T-helper 1 cell (primary cell): ENCODE data around the gene KSR2.

Source experiments
- DNase-seq, 5 donors: peaks; one replicate each; pipeline ENCODE4 v3.0.0-alpha.2; 2012 to 2020

KSR2 gene

DNA sequence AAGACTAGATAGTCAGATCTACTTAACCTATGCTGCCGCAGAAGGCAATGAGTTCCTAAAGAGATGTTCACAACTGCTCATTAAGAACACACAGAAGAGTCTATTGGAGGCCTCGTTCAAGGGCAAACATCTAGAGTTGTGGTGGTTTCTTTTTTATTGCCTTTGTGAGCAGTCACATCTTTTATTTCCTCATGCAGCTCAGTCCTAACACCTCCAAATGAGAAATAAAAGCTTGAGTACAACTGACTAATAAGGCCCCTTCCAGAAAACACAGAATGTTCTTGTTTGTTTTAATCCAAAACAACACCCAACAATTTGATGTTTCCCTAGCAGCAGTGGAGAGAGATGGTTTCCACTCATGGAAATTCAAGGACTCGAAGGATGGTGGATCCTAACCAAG lies 483.9 kb downstream of the KSR2 start:
- no peak for DNase-seq

GRCh38 chr12:117483501-117483900 lies 485.3 kb downstream of the KSR2 start:
- no peak for DNase-seq

DNA sequence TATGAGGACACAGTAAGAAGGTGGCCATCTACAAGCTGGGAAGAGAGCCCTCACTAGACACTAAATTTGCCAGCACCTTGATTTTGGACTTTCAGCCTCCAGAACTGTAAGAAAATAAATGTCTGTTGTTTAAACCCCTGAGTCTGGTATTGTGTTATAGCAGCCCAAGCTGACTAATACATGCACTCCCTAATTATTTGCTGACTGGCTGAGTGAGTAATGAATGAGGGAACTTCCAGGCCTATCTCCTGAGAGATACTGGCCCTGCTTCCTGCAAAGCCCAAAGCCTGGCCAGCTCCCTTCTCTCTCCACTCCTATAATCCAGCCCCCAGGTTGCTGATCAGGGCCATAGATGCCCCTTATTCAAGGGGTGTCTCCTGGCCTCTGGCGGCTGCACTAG lies 487.3 kb downstream of the KSR2 start:
- no peak for DNase-seq

DNA sequence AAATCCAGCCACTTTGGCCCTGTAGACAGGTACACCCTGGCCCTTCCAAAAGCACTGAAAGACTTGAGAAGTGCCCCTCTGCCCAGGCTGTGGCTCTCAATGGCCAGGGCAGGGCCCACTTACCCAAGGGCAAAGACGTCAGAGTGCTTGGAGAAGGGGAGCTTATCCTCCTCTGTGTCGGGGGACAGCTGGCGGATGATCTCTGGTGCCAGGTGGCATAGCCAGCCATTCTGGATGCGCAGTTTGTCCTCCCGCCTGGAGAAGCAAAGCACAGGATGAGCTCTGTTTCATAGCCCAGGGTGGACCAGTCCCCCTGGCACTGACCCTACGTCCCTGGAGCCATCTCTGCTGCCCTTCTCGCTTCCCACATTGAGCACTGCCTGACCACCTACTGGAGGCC lies 492.4 kb downstream of the KSR2 start:
- DNase-seq: no peak

- no peak for DNase-seq
These were observed 494.9 kb downstream of the KSR2 start for GRCh38 chr12:117473856-117474255.

DNA sequence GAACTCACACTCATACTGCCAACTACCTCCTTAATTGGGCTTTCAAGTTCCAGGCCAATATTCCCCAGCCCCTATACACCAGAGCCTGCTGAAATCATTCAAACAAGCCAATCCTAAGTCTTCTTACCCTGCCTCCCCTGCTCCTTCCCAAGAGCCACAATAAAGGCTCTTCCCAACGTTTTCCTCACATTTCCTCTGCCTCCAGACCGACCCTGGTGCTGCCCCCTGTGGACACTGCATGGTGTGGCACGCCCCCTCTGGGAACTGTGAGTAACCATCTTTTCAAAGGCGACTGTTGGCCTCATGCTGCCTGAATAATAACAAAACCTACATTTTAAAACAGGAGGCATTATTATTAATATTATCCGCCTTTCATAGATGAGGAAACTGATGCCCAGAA lies 495.8 kb downstream of the KSR2 start:
- DNase-seq: no peak

DNA sequence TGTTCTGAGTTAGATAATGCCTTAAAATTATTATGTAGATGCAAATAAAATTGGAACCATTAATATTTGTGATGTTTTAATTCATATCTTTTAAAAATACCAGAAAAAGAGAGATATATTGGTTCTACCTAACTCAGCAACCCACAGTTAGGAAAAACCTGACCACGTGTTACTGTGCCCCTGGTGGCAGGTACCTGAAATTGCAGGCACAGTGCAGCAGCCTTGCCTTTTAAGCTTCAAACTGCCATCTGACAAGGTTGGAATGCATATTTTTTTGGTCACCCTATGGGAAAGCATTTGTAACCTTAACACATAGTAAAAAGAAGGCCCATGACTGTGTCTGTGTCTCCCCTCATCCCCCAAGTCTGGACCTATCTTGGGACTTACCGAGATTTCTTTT lies 498.0 kb downstream of the KSR2 start:
- no peak for DNase-seq

DNA sequence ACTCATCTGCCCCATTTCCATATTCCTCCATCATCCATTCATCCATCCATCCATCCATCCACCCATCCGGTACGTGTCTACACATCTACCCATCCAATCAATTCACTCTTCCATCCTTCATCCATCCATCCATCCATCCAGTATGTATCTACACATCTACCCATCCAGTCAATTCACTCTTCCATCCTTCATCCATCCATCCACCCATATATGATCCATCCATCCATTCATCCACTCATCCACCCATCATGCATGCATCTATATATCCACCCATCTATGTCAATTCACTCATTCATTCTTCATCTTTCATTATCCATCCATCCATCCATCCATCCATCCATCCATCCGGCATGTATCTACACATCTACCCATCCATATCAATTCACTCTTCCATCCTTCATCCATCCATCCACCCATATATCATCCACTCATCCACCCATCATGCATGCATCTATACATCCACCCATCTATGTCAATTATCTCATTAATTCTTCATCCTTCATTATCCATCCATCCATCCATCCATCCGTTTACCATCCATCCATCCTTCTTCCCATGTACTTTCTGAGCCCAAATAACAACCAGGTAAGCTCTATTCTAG lies 498.8 kb downstream of the KSR2 start:
- DNase-seq: no peak

- DNase-seq: no peak
These were observed 500.8 kb downstream of the KSR2 start for GRCh38 chr12:117468016-117468415.

DNA sequence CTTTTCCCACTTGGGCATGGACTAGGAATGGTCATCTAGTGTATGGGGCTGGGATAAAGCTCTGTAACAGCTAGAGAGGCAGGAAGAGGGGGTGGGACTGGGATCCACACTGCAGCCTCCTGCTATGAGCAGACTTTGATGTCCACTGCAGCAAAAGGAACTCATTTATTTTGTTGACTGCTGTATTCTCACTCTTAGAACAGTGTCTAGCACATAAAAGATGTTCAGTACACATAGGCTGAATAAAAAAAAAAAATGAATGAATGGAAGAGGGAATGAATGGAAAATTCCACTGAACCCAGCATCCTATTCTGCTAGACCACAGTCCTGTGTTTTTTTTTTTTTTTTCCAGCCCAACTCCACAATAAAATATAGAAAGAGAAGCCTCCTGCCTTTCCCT lies 501.2 kb downstream of the KSR2 start:
- no peak for DNase-seq

- no peak for DNase-seq
These were observed 502.0 kb downstream of the KSR2 start for GRCh38 chr12:117466677-117467362.

DNA sequence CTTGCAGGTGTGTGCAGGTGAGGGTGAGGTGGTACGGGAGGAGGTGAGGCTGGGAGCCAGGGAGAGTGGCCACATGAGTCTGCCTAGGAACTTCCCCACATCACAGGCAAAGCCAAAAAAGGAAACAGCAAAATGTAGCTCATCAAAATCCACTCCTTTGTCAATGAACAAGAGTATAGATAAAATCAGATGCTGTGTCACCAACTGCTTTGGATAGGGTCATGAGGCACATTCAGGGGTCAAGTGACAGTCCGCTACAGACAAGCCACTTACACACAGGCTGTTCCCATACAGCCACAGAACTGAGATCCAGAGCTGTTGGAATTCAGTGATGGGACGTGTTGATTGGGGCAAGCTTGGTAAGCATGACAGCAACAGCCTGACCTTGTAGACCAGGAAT lies 507.1 kb downstream of the KSR2 start:
- no peak for DNase-seq

- no peak for DNase-seq
These were observed 509.6 kb downstream of the KSR2 start for GRCh38 chr12:117459229-117459628.

- no peak for DNase-seq
These were observed 511.6 kb downstream of the KSR2 start for GRCh38 chr12:117457189-117457588.

DNA sequence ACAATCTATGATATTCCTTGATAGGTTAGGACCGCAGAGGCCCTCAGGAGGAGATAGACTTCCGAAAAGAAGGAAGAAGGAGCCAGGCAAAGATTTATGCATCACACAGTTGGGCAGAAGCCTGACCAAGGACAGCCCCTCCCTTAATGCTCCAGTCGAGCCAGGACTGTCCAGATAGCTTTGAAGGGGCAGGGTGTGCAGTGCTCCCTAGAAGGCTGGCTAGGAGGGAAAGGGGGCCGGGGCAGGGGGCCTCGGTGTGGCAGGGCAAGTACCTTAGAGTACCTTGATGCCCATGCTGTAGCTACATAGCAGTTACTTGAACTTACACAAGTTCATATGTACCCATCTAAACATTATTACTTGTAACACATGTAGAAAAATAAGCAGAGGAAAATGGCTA lies 512.7 kb downstream of the KSR2 start:
- DNase-seq: no peak

GRCh38 chr12:117453961-117454360 lies 514.8 kb downstream of the KSR2 start:
- no peak for DNase-seq

- DNase-seq: no peak
These were observed 516.7 kb downstream of the KSR2 start for GRCh38 chr12:117452112-117452511.

- no peak for DNase-seq
These were observed 518.6 kb downstream of the KSR2 start for GRCh38 chr12:117450209-117450608.

GRCh38 chr12:117447665-117448366 lies 521.0 kb downstream of the KSR2 start:
- no peak for DNase-seq

GRCh38 chr12:117444781-117445180 lies 524.0 kb downstream of the KSR2 start:
- DNase-seq: no peak

GRCh38 chr12:117441751-117442150 lies 527.0 kb downstream of the KSR2 start:
- no peak for DNase-seq

DNA sequence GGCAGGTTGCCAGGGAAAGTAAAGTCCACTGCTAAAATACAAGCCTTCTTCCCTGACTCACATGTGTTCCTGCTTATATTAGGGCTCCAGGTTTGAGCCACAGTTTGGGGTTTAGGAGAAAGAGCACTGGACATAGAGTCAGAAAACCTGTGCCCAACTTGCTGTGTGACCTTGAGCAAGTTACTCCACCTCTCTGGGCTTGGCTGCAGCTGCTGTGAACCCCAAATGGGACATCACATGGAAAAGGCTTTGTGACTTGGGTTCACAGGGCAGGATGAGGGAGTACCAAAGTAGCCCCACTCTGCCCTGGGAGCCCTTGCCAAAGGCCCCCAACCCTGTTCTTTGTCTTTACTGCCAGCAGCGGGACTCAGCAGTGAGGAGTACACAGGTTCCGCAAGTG lies 528.4 kb downstream of the KSR2 start:
- no peak for DNase-seq

- DNase-seq: no peak
These were observed 529.2 kb downstream of the KSR2 start for GRCh38 chr12:117439531-117440001.

GRCh38 chr12:117438809-117439208 lies 530.0 kb downstream of the KSR2 start:
- DNase-seq: no peak
